ENCODE results near the gene PSMC1. TPM values are rescaled to one million over a fixed set of nuclear protein-coding genes. Genes with fewer than 3 reads are reported as not detected.

The PSMC1 gene
- total RNA-seq, 2 donors from 2014 or later, result 77.4 to 94.3 TPM

DNA sequence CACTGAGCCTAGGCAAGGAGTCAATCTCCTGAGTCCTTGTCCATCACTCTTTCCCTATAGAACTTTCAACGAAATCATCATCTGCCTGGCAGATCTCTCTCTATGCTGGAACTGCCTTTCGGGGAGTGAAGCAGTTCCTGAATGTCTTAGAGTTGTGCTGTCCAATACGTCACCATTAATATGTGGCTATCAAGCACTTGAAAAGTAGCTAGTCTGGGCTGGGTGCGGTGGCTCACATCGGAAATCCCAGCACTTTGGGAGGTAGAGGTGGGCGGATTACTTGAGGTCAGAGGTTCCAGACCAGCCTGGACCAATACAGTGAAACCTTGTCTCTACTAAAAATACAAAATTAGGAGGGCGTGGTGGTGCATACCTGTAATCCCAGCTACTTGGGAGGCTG lies 40.3 kb downstream of the PSMC1 start:
- no peaks in the 10 kb centered on the region for H3K36me3 ChIP-seq
- WGBS, result 94% methylated on average over 7 of the region's 7 CpGs

DNA sequence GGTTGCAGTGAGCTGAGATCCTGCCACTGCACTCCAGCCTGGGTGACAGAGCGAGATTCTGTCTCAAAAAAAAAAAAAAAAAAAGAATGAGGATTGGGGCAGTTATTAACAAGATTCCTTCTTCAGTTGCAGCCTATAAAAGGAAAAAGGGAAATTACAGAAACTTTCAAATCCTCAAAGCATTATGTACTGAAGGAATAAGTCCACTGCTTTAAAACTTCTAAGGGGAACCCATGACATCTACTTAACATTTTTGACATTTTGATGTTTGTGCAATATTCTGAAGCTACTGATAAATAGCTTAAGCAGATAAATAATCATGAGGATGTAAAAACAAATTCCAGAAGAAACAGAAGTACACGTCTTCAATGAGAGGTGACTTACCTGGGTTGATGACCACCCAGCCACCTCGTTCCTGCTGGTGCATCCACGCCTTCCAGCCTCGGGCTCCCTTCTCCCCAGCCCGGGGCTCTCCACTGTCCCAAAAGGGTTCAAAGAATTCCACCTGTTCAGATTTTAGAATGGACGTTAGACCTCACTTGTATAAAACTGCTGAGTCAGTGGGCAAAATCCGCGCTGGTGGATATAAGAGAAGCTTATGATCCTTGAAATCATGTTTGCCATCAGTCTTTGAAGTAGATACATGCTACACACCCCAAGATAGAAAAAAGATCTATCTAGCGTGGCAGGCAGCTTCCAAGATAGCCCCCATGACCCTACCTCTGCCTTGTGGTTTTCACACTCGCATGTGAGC lies 41.7 kb downstream of the PSMC1 start:
- TF ChIP-seq POLR2A (IDR thresholded peaks at IDR 0.05) (no peak), POLR2AphosphoS5 (IDR thresholded peaks at IDR 0.05) (no peak)
- TF ChIP-seq, protein P1, sequence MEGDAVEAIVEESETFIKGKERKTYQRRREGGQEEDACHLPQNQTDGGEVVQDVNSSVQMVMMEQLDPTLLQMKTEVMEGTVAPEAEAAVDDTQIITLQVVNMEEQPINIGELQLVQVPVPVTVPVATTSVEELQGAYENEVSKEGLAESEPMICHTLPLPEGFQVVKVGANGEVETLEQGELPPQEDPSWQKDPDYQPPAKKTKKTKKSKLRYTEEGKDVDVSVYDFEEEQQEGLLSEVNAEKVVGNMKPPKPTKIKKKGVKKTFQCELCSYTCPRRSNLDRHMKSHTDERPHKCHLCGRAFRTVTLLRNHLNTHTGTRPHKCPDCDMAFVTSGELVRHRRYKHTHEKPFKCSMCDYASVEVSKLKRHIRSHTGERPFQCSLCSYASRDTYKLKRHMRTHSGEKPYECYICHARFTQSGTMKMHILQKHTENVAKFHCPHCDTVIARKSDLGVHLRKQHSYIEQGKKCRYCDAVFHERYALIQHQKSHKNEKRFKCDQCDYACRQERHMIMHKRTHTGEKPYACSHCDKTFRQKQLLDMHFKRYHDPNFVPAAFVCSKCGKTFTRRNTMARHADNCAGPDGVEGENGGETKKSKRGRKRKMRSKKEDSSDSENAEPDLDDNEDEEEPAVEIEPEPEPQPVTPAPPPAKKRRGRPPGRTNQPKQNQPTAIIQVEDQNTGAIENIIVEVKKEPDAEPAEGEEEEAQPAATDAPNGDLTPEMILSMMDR (IDR thresholded peaks at IDR 0.05), result no peak
- Histone ChIP-seq H3K36me3 (no peaks in the 10 kb centered on the region), H3K27me3 (replicated peaks; ENCODE audit: insufficient read depth) (no peaks in the 10 kb centered on the region), H3K9me3 (no peaks in the 10 kb centered on the region), H3K27ac (no peak overlapping the region), H3K4me1 (replicated peaks) (no peaks in the 10 kb centered on the region), H3K4me3 (no peak overlapping the region)
- DNase-seq (ENCODE audit: low spot score), result no peak
- intact Hi-C loops (cut with DNase I), result no loop called here
- WGBS, result 92% methylated on average over 11 of the region's 11 CpGs

More for the DNA sequence above, 40.3 kb downstream of the PSMC1 start:
- no peak for DNase-seq (ENCODE audit: low spot score)
- Histone ChIP-seq H3K27ac (no peak overlapping the region), H3K9me3 (no peaks in the 10 kb centered on the region), H3K27me3 (replicated peaks; ENCODE audit: insufficient read depth) (no peaks in the 10 kb centered on the region), H3K4me3 (no peak overlapping the region), H3K4me1 (replicated peaks) (no peaks in the 10 kb centered on the region)
- intact Hi-C loops (cut with DNase I), result no loop called here
- TF ChIP-seq POLR2A (IDR thresholded peaks at IDR 0.05) (no peak), POLR2AphosphoS5 (IDR thresholded peaks at IDR 0.05) (no peak)
- TF ChIP-seq, protein P1 (IDR thresholded peaks at IDR 0.05), result no peak

DNA sequence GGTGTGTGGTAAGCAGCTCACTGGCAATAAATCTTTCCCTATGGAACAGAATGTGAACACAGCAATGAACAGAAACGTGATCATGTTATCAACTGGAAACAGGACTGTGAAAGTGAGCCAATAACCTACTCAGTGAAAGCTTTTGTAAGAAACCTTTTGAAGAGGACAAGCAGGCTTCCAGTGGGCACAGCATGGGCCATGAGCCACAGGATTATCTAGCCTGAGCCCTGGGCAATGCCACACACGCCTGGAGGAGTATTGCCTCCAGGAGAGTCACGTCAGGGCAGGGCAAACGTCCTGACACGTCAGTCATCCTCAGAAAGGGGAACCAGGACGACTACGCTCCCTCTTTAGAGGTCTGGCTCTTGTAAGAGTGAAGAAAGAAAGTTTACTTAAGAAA lies 43.1 kb downstream of the PSMC1 start:
- Histone ChIP-seq H3K27me3 (replicated peaks; ENCODE audit: insufficient read depth) (no peaks in the 10 kb centered on the region), H3K9me3 (no peaks in the 10 kb centered on the region), H3K36me3 (peaks cover 0 to 6% of the 10 kb centered on the region in 2 donors), H3K4me1 (replicated peaks) (no peaks in the 10 kb centered on the region), H3K4me3 (no peak overlapping the region), H3K27ac (no peak overlapping the region)
- no peak for TF ChIP-seq POLR2AphosphoS5 (IDR thresholded peaks at IDR 0.05)
- TF ChIP-seq, protein P1 (IDR thresholded peaks at IDR 0.05), result no peak
- TF ChIP-seq POLR2A (IDR thresholded peaks at IDR 0.05), result no peak
- intact Hi-C loops (cut with DNase I), result no loop called here
- WGBS, result 46% methylated on average over 7 of the region's 7 CpGs
- DNase-seq (ENCODE audit: low spot score), result no peak

DNA sequence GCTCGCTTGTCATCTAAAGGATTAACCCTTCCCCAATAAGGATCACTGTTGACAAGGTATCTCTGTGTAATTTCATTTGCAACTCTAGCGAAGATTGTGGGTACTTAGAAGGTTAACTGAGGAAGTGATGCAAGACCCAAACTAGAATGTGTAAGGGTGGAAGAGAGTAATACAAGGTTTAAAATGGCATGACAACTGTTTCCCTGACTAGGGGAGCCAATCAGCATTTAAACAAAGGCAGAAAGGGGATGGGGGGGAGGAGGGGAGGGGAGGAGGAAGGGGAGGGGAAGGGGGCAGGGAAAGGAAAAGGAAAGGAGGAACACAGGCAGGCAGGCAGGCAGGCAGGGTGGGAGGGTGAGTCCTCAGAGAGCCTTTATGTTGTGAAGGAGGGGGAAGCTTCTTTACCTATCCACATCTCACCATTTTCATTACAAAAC lies 44.3 kb downstream of the PSMC1 start:
- no peaks in the 10 kb centered on the region for H3K4me1 ChIP-seq (replicated peaks)
- intact Hi-C loops (cut with DNase I), result loop anchor here (5.0 to 10.0 kb wide), 3 partner anchors 397 to 514 kb away; partner anchors contain the start of gene TTC7B
- H3K27me3 ChIP-seq (replicated peaks; ENCODE audit: insufficient read depth), result no peaks in the 10 kb centered on the region
- peaks cover 3 to 6% of the 10 kb centered on the region in 2 donors for H3K36me3 ChIP-seq
- WGBS, result 93% methylated on average over 2 of the region's 2 CpGs
- TF ChIP-seq POLR2AphosphoS5 (IDR thresholded peaks at IDR 0.05) (no peak), POLR2A (IDR thresholded peaks at IDR 0.05) (no peak)
- TF ChIP-seq, protein P1 (IDR thresholded peaks at IDR 0.05), result no peak
- H3K4me3 ChIP-seq, result no peak overlapping the region
- no peaks in the 10 kb centered on the region for H3K9me3 ChIP-seq
- no peak for DNase-seq (ENCODE audit: low spot score)
- H3K27ac ChIP-seq, result peak overlapping the region in 1 of 2 donors; percentile 43

- Histone ChIP-seq H3K27ac (peak overlapping the region; percentile 3 to 43), H3K4me1 (replicated peaks) (no peaks in the 10 kb centered on the region), H3K27me3 (replicated peaks; ENCODE audit: insufficient read depth) (no peaks in the 10 kb centered on the region), H3K36me3 (peaks cover 3 to 6% of the 10 kb centered on the region in 2 donors), H3K9me3 (no peaks in the 10 kb centered on the region), H3K4me3 (no peak overlapping the region)
- intact Hi-C loops (cut with DNase I), result loop anchor here (5.0 to 10.0 kb wide), 3 partner anchors 396 to 514 kb away; partner anchors contain the start of gene TTC7B
- 81% methylated on average over 6 of the region's 6 CpGs for WGBS
- no peak for TF ChIP-seq POLR2A (IDR thresholded peaks at IDR 0.05)
- TF ChIP-seq, protein P1 (IDR thresholded peaks at IDR 0.05), result no peak
- no peak for TF ChIP-seq POLR2AphosphoS5 (IDR thresholded peaks at IDR 0.05)
- DNase-seq (ENCODE audit: low spot score), result no peak
Measured at GRCh38 chr14:90301122-90301521, 44.8 kb downstream of the PSMC1 start.
